ENCODE measurements around the gene PER1. TPM values are rescaled to one million over a fixed set of nuclear protein-coding genes. Genes with fewer than 3 reads are reported as not detected.
A peak's percentile ranks its signal among the peaks of the same experiment; 100 is the strongest.
"Not testable (repeated sequence)": the region's sequence is repeated elsewhere in the genome, so short reads cannot be mapped to it uniquely, and the experiment has no call there.

Gene PER1
- total and polyA plus RNA-seq, 7 donors, result 30.5 to 153 (median 67.6) TPM

DNA sequence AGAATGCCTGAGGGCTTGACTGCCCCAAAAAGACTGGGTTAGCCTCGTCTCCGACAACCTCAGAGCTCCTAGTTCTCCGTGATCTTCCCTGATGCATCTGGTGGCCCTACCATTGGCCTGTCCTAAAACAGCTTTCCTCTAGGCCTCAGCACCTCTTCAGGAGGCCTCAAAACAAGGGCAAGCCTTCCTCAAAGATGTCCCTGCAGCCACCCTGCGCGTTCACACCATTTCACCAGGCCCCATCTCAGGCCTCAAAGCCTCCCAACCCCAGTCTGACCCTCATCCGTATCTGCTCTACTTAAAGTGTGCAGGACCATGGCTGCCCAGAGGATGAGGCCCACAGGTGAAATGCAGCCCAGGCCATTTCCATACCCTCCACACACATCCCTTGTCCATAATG lies 41.3 kb downstream of the PER1 start:
- peaks cover 16 to 80% (median 78%) of the 10 kb centered on the region in 3 donors for H3K27me3 ChIP-seq
- no peaks in the 10 kb centered on the region for H3K9me3 ChIP-seq
- 92 to 95% methylated on average over 6 of the region's 6 CpGs for WGBS, 2 donors
- no peak for DNase-seq
- H3K27ac ChIP-seq, result no peak overlapping the region
- no peaks in the 10 kb centered on the region for H3K36me3 ChIP-seq
- peaks cover 0 to 10% (median 8%) of the 10 kb centered on the region in 4 donors for H3K4me1 ChIP-seq
- intact Hi-C loops (cut with DNase I), result loop anchor here (5.0 kb wide), 1 partner anchor 239 kb away; no protein-coding TSS in a partner anchor
- H3K4me3 ChIP-seq, result no peak overlapping the region
- TF ChIP-seq POLR2AphosphoS5 (IDR thresholded peaks at IDR 0.05) (no peak), POLR2A (IDR thresholded peaks at IDR 0.05) (no peak), EP300 (IDR thresholded peaks at IDR 0.05) (no peak)
- TF ChIP-seq, protein P1, sequence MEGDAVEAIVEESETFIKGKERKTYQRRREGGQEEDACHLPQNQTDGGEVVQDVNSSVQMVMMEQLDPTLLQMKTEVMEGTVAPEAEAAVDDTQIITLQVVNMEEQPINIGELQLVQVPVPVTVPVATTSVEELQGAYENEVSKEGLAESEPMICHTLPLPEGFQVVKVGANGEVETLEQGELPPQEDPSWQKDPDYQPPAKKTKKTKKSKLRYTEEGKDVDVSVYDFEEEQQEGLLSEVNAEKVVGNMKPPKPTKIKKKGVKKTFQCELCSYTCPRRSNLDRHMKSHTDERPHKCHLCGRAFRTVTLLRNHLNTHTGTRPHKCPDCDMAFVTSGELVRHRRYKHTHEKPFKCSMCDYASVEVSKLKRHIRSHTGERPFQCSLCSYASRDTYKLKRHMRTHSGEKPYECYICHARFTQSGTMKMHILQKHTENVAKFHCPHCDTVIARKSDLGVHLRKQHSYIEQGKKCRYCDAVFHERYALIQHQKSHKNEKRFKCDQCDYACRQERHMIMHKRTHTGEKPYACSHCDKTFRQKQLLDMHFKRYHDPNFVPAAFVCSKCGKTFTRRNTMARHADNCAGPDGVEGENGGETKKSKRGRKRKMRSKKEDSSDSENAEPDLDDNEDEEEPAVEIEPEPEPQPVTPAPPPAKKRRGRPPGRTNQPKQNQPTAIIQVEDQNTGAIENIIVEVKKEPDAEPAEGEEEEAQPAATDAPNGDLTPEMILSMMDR (IDR thresholded peaks at IDR 0.05), result no peak

DNA sequence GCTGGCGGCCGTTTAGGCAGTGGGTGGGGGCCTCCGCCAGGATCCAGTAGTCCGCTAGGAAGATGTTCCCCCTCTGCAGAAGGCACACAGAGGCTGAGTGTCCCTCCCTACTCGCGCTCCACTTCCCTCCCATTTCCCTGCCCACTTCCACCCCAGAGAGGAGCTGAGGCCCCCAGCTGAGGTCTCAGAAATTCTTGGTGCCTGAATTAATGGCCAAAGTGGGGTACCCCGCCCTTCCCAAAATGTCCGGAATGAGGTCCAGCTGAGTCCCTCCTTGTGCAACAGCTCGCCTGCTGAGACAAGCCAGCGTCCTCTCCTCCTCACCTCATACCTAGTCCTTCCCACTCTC lies 41.8 kb downstream of the PER1 start:
- Histone ChIP-seq H3K9me3 (no peaks in the 10 kb centered on the region), H3K36me3 (no peaks in the 10 kb centered on the region), H3K27ac (no peak overlapping the region), H3K4me1 (peaks cover 0 to 10% (median 8%) of the 10 kb centered on the region in 4 donors), H3K27me3 (peaks cover 16 to 75% (median 74%) of the 10 kb centered on the region in 3 donors), H3K4me3 (no peak overlapping the region)
- WGBS, 2 donors, result 11 to 22% methylated on average over 10 of the region's 10 CpGs
- no peak for DNase-seq
- intact Hi-C loops (cut with DNase I), result loop anchor here (5.0 kb wide), 1 partner anchor 238 kb away; no protein-coding TSS in a partner anchor
- no peak for TF ChIP-seq EP300 (IDR thresholded peaks at IDR 0.05)
- no peak for TF ChIP-seq POLR2AphosphoS5 (IDR thresholded peaks at IDR 0.05)
- no peak for TF ChIP-seq POLR2A (IDR thresholded peaks at IDR 0.05)
- TF ChIP-seq, protein P1 (IDR thresholded peaks at IDR 0.05), result no peak

GRCh38 chr17:8109661-8110455 lies 42.3 kb downstream of the PER1 start:
- 4 to 15% methylated on average over 63 of the region's 63 CpGs for WGBS, 2 donors
- intact Hi-C loops (cut with DNase I), result loop anchor here (5.0 kb wide), 1 partner anchor 238 kb away; no protein-coding TSS in a partner anchor
- peaks cover 16 to 69% (median 68%) of the 10 kb centered on the region in 3 donors for H3K27me3 ChIP-seq

DNA sequence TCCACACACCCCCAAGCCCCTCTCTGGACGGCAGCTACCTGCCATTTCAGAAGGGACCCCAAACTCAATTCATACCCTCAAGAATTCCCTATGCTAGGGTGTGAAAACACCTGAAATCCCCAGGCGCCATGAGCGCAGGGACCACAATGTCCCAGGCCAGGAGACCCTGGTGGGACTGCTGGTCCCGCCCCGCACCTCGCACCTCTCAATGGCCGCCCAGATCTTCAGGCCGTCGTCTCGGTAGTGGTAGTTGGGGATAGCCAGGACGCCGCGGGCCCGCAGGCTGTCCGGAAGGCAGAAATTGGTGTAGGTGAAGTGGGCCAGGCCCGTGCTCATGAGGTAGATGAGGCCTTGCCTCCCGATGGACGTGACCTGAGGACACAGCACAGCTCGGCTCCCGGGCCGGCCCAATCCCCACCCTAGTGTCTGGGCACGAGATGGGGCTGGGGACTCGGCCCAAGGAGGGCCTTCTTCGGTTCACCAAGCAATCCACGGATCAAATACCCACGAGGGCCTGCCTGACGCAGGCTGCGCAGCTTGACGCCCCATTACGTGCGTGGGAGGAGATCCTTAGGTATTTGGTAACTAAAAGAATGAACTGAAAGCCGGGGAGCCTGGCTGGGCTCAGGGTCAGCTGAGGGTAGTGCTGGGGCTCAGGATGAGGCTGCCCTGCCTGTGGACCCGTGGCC lies 43.1 kb downstream of the PER1 start:
- WGBS, 2 donors, result 75 to 88% methylated on average over 33 of the region's 33 CpGs
- intact Hi-C loops (cut with DNase I), result no loop called here
- H3K4me1 ChIP-seq, result peaks cover 0 to 10% (median 8%) of the 10 kb centered on the region in 4 donors
- H3K36me3 ChIP-seq, result no peaks in the 10 kb centered on the region
- no peak for TF ChIP-seq EP300 (IDR thresholded peaks at IDR 0.05)
- TF ChIP-seq POLR2AphosphoS5 (IDR thresholded peaks at IDR 0.05), result no peak
- TF ChIP-seq POLR2A (IDR thresholded peaks at IDR 0.05), result no peak
- TF ChIP-seq, protein P1 (IDR thresholded peaks at IDR 0.05), result no peak
- no peaks in the 10 kb centered on the region for H3K9me3 ChIP-seq
- peaks cover 16 to 62% (median 61%) of the 10 kb centered on the region in 3 donors for H3K27me3 ChIP-seq
- no peak for DNase-seq
- H3K27ac ChIP-seq, result no peak overlapping the region
- H3K4me3 ChIP-seq, result no peak overlapping the region

More at GRCh38 chr17:8109661-8110455, 42.3 kb downstream of the PER1 start:
- H3K36me3 ChIP-seq, result no peaks in the 10 kb centered on the region
- peak overlapping the region in 2 of 4 donors; percentile 13 to 17 for H3K4me3 ChIP-seq
- H3K27ac ChIP-seq, result no peak overlapping the region
- H3K9me3 ChIP-seq, result no peaks in the 10 kb centered on the region
- no peak for DNase-seq
- no peak for TF ChIP-seq EP300 (IDR thresholded peaks at IDR 0.05)
- TF ChIP-seq, protein P1 (IDR thresholded peaks at IDR 0.05), result peak; percentile 33 to 70 (median 61)
- TF ChIP-seq POLR2A (IDR thresholded peaks at IDR 0.05), result no peak
- no peak for TF ChIP-seq POLR2AphosphoS5 (IDR thresholded peaks at IDR 0.05)
- peaks cover 0 to 10% (median 8%) of the 10 kb centered on the region in 4 donors for H3K4me1 ChIP-seq

- intact Hi-C loops (cut with DNase I); H3K9me3 ChIP-seq; H3K36me3 ChIP-seq; DNase-seq; H3K4me3 ChIP-seq; H3K27ac ChIP-seq: not testable (repeated sequence)
- Histone ChIP-seq H3K27me3 (peaks cover 16 to 41% (median 40%) of the 10 kb centered on the region in 3 donors), H3K4me1 (peaks cover 0 to 10% (median 8%) of the 10 kb centered on the region in 4 donors)
- WGBS, 2 donors, result 68 to 89% methylated on average over 4 of the region's 4 CpGs
These were observed 45.2 kb downstream of the PER1 start for GRCh38 chr17:8106980-8107379.

Data from sigmoid colon (tissue), 7 donors.